Endothelial cell of umbilical vein (primary cell): ENCODE results near the gene MTREX. TPM values are rescaled to one million over a fixed set of nuclear protein-coding genes. Genes with fewer than 3 reads are reported as not detected.

Experiments
- BruUV-seq: library from RNA; stranded (reverse); fragments of 400-500 nt; replicated peaks from 2 replicates; lab custom pipeline; 2021; lab: Mats Ljungman, UMichigan
- CTCF ChIA-PET: fragments of 300-600, 350-600 bp; sonication (Branson Sonifier 250); formaldehyde crosslinking; loops from one replicate; lab custom pipeline; 2021; ENCODE audit warnings: antibody characterized with exemption, inconsistent platforms; lab: Charles Lee
- POLR2A ChIA-PET: fragments of 300-600, 350-600 bp; sonication (Branson Sonifier 250); formaldehyde crosslinking; loops from one replicate; lab custom pipeline; 2021; ENCODE audit warnings: antibody characterized with exemption, inconsistent platforms; lab: Charles Lee
- DNase-seq: peaks from one replicate; pipeline ENCODE4 v3.0.0-alpha.2; 2011; ENCODE audit warnings: low read depth, low spot score
- FAIRE-seq: peaks from 2 replicates; lab custom pipeline; 2011; peaks lifted over from hg19 to GRCh38; lab: Jason Lieb, UNC
- H2AFZ ChIP-seq: 2 replicates; pipeline ENCODE4 v1.6.0; 2012; ENCODE audit warnings: low read depth, low read length, control low read depth, inconsistent platforms
- H3K27ac ChIP-seq: 2 replicates; pipeline ENCODE4 v1.5.1; 2011; ENCODE audit warnings: low read depth, mild to moderate bottlenecking, control low read depth, low read length, moderate library complexity; ENCODE audit not compliant: insufficient read depth
- H3K27me3 ChIP-seq, 2 experiments: 2 replicates each; pipeline versions ENCODE4 v1.6.0 to v1.6.1; 2011; ENCODE audit warnings: low read length in 2 of 2, mixed read lengths in 1 of 2; ENCODE audit not compliant: control insufficient read depth in 2 of 2, insufficient read depth in 2 of 2
- H3K36me3 ChIP-seq, 2 experiments: 2 replicates in 1 of 2; 3 replicates in 1 of 2; pipeline ENCODE4 v1.5.1; 2011; ENCODE audit warnings: low read length in 2 of 2, mild to moderate bottlenecking in 1 of 2, moderate library complexity in 1 of 2; ENCODE audit not compliant: control insufficient read depth in 2 of 2, insufficient read depth in 2 of 2; ENCODE audit errors: extremely low read depth in 1 of 2
- H3K4me1 ChIP-seq: 3 replicates; pipeline ENCODE4 v1.5.1; 2011; ENCODE audit warnings: mild to moderate bottlenecking, low read length; ENCODE audit not compliant: control insufficient read depth, insufficient read depth; ENCODE audit errors: extremely low read depth
- H3K4me2 ChIP-seq: 2 replicates; pipeline ENCODE4 v1.6.1; 2011; ENCODE audit warnings: low read length, control low read depth, mixed read lengths; ENCODE audit not compliant: insufficient read depth
- H3K4me3 ChIP-seq, 3 experiments: fragments of 200-600 bp in 1 of 3; sonication (generic), shearing (Covaris generic) in 1 of 3; replicated peaks in 1 of 3; 2 replicates each; pipeline ENCODE4 v1.5.1; 2011 to 2016; ENCODE audit warnings: control low read depth in 3 of 3, low read length in 3 of 3, mild to moderate bottlenecking in 2 of 3, inconsistent platforms in 1 of 3, low read depth in 1 of 3, moderate library complexity in 1 of 3; ENCODE audit not compliant: insufficient read depth in 1 of 3
- H3K79me2 ChIP-seq: 2 replicates; pipeline ENCODE4 v1.6.0; 2012; ENCODE audit warnings: low read length, inconsistent platforms; ENCODE audit not compliant: control insufficient read depth, insufficient read depth
- H3K9ac ChIP-seq: replicated peaks from 2 replicates; pipeline ENCODE3; 2011; ENCODE audit warnings: low read length, control low read depth; ENCODE audit not compliant: insufficient read depth; ENCODE audit errors: extremely low read depth
- H3K9me1 ChIP-seq: replicated peaks from 3 replicates; pipeline ENCODE4 v1.6.0; 2011; ENCODE audit warnings: mild to moderate bottlenecking, low read length; ENCODE audit not compliant: control insufficient read depth, insufficient read depth; ENCODE audit errors: extremely low read depth
- H3K9me3 ChIP-seq: replicated peaks from 2 replicates; pipeline ENCODE4 v1.5.1; 2012; ENCODE audit warnings: low read length, inconsistent platforms; ENCODE audit not compliant: control insufficient read depth, insufficient read depth
- H4K20me1 ChIP-seq: replicated peaks from 2 replicates; pipeline ENCODE3; 2011; ENCODE audit warnings: mild to moderate bottlenecking, low read length; ENCODE audit not compliant: control insufficient read depth, insufficient read depth; ENCODE audit errors: extremely low read depth
- CTCF ChIP-seq, 2 donors: IDR thresholded peaks; 1 replicate in 1 of 2; 2 replicates in 1 of 2; pipeline ENCODE4 v1.5.1; 2011; ENCODE audit warnings: low read length in 2 of 2, mild to moderate bottlenecking in 2 of 2, moderate library complexity in 2 of 2, control low read depth in 1 of 2, inconsistent platforms in 1 of 2, low read depth in 1 of 2; ENCODE audit not compliant: insufficient read depth in 1 of 2; ENCODE audit errors: extremely low read depth in 1 of 2
- EZH2 ChIP-seq: IDR thresholded peaks from 2 replicates; pipeline ENCODE4 v1.6.1; 2012; ENCODE audit warnings: borderline replicate concordance, low read depth, mild to moderate bottlenecking, moderate library complexity, low read length, inconsistent platforms; ENCODE audit not compliant: severe bottlenecking
- FOS ChIP-seq: IDR thresholded peaks from 2 replicates; pipeline ENCODE4 v1.6.1; 2011; ENCODE audit warnings: mild to moderate bottlenecking, low read length, moderate library complexity, borderline replicate concordance; ENCODE audit not compliant: insufficient read depth
- GATA2 ChIP-seq: IDR thresholded peaks from 2 replicates; pipeline ENCODE4 v1.7.0; 2011; ENCODE audit warnings: low read depth, mild to moderate bottlenecking, moderate library complexity, mixed read lengths, low read length; ENCODE audit not compliant: insufficient read length, insufficient read depth
- JUN ChIP-seq: IDR thresholded peaks from 2 replicates; pipeline ENCODE4 v1.6.1; 2011; ENCODE audit warnings: borderline replicate concordance, low read depth; ENCODE audit not compliant: insufficient read length, insufficient read depth
- MAX ChIP-seq: IDR thresholded peaks from 2 replicates; pipeline ENCODE4 v1.6.1; 2011; ENCODE audit not compliant: insufficient read depth, insufficient read length
- MYC ChIP-seq: IDR thresholded peaks from one replicate; pipeline ENCODE4 v1.6.1; 2011; ENCODE audit warnings: mild to moderate bottlenecking, low read depth, low read length
- POLR2A ChIP-seq: IDR thresholded peaks from 2 replicates; pipeline ENCODE4 v1.6.1; 2012; ENCODE audit warnings: low read depth, mild to moderate bottlenecking, control low read depth, low read length
- POLR2AphosphoS5 ChIP-seq: IDR thresholded peaks from 2 replicates; pipeline ENCODE4 v1.6.1; 2012; ENCODE audit warnings: low read depth, mild to moderate bottlenecking, control low read depth, low read length, moderate library complexity; ENCODE audit not compliant: insufficient read depth
- dilution Hi-C: fragments of 300-500 bp; cut with MboI; formaldehyde crosslinking; loops from one replicate; pipeline ENCODE4 v1.15.0; 2019; ENCODE audit warnings: low sequenced_read_pairs; ENCODE audit not compliant: extremely low pct_ligation_motif_present
- intact Hi-C: fragments of 100-400 bp; cut with micrococcal nuclease; formaldehyde crosslinking; loops from one replicate; pipeline ENCODE4 v1.10.0; 2022
- polyA plus RNA-seq, 4 experiments: library from polyadenylated mRNA; depleted of rRNA in 3 of 4; stranded (reverse) in 3 of 4; unstranded in 1 of 4; fragments of >200 nt; gene quantifications; 2 replicates each; pipeline versions ENCODE4 v1.2.1 to v1.2.3, GENCODE V29; 2011 to 2012; ENCODE audit warnings: missing spikeins in 1 of 4
- total RNA-seq: library from RNA; stranded (reverse); gene quantifications from 2 replicates; pipeline ENCODE4 v1.2.3, GENCODE V29; 2021

The MTREX gene
- total and polyA plus RNA-seq, 2 donors (not counting 3 experiments of a cell fraction or from before 2014, with no cell fraction given) = 9.8 to 76.3 TPM

GRCh38 chr5:55370291-55370925, 62.6 kb downstream of the MTREX start:
- Histone ChIP-seq H3K9ac (no peak overlapping the region), H3K4me2 (no peak overlapping the region), H3K9me3 (no peaks in the 10 kb centered on the region), H3K27ac (no peak overlapping the region), H4K20me1 (no peaks in the 10 kb centered on the region), H3K79me2 (no peaks in the 10 kb centered on the region), H3K27me3 (no peaks in the 10 kb centered on the region), H3K4me3 (no peak overlapping the region), H3K36me3 (peaks cover 1 to 6% of the 10 kb centered on the region in 2 experiments), H3K4me1 (no peaks in the 10 kb centered on the region), H3K9me1 (no peaks in the 10 kb centered on the region), H2AFZ (no peak overlapping the region)
- TF ChIP-seq EZH2 (no peak), MYC (no peak), CTCF (IDR thresholded peaks at IDR 0.05; ENCODE audit: extremely low read depth in 1 of 2, insufficient read depth in 1 of 2, low read depth in 1 of 2, low read length in 2 of 2) (no peak), JUN (no peak), POLR2AphosphoS5 (no peak), GATA2 (no peak), MAX (no peak), FOS (no peak), POLR2A (no peak)
- ChIA-PET CTCF (interaction anchor here (1.3 kb wide), 1 partner anchor 12 kb away, joined by 3 read pairs; no protein-coding TSS in a partner anchor), POLR2A (no interaction called here)
- intact Hi-C loops = no loop called here
- DNase-seq (no peak), FAIRE-seq (no peak)
- no TSS peak for BruUV-seq
- dilution Hi-C loops = no loop called here
